ENCODE results near the gene PRMT9. TPM values are rescaled to one million over a fixed set of nuclear protein-coding genes. Genes with fewer than 3 reads are reported as not detected.

The PRMT9 gene
- total and polyA plus RNA-seq, 2 experiments from 2014 or later: 6.0 to 8.6 TPM

GRCh38 chr4:147610686-147611085, 73.3 kb downstream of the PRMT9 start:
- Histone ChIP-seq H3K36me3 (ENCODE audit: low read depth) (no peaks in the 10 kb centered on the region), H3K9me2 (ENCODE audit: insufficient read depth) (no peaks in the 10 kb centered on the region), H3K9ac (no peak overlapping the region), H3K4me1 (ENCODE audit: insufficient read depth) (no peaks in the 10 kb centered on the region; the same call in 1 of the 2 replicates), H3K4me3 (no peak overlapping the region), H2AFZ (no peak overlapping the region), H4K20me1 (ENCODE audit: insufficient read depth) (no peaks in the 10 kb centered on the region), H3K4me2 (ENCODE audit: unreplicated experiment) (no peak overlapping the region), H3F3A (ENCODE audit: insufficient read depth) (peaks cover 6% of the 10 kb centered on the region; the same call in 1 of the 2 replicates), H3K79me2 (ENCODE audit: insufficient read depth) (no peaks in the 10 kb centered on the region), H3K27ac (no peak overlapping the region), H3K9me3 (ENCODE audit: low read depth) (no peaks in the 10 kb centered on the region), H3K27me3 (replicated peaks; ENCODE audit: insufficient read depth) (no peaks in the 10 kb centered on the region)
- in situ Hi-C loops (cut with MboI): no loop called here
- no peak for TF ChIP-seq EZH2phosphoT487 (IDR thresholded peaks at IDR 0.05; ENCODE audit: insufficient read depth, low read depth)
- TF ChIP-seq EZH2 (IDR thresholded peaks at IDR 0.05; ENCODE audit: insufficient read depth, poor library complexity, severe bottlenecking): no peak
- 3 to 9% methylated on average over 1 of the region's 1 CpG for WGBS, 2 experiments (ENCODE audit: low coverage in 1 of 2, low lambda C conversion rate in 2 of 2, missing lambda C conversion rate in 2 of 2)
- DNase-seq: peak; percentile 11

- Histone ChIP-seq H3K9ac (no peak overlapping the region), H3K79me2 (ENCODE audit: insufficient read depth) (no peaks in the 10 kb centered on the region), H3K4me3 (no peak overlapping the region), H3K27ac (no peak overlapping the region), H2AFZ (no peak overlapping the region), H3K36me3 (ENCODE audit: low read depth) (no peaks in the 10 kb centered on the region), H3F3A (ENCODE audit: insufficient read depth) (peaks cover 6% of the 10 kb centered on the region; the same call in 1 of the 2 replicates), H3K4me1 (ENCODE audit: insufficient read depth) (no peaks in the 10 kb centered on the region; the same call in 1 of the 2 replicates), H3K9me2 (ENCODE audit: insufficient read depth) (no peaks in the 10 kb centered on the region), H3K27me3 (replicated peaks; ENCODE audit: insufficient read depth) (no peaks in the 10 kb centered on the region), H3K9me3 (ENCODE audit: low read depth) (no peaks in the 10 kb centered on the region), H4K20me1 (ENCODE audit: insufficient read depth) (no peaks in the 10 kb centered on the region), H3K4me2 (ENCODE audit: unreplicated experiment) (no peak overlapping the region)
- TF ChIP-seq EZH2 (IDR thresholded peaks at IDR 0.05; ENCODE audit: insufficient read depth, poor library complexity, severe bottlenecking): no peak
- no peak for TF ChIP-seq EZH2phosphoT487 (IDR thresholded peaks at IDR 0.05; ENCODE audit: insufficient read depth, low read depth)
- WGBS, 2 experiments (ENCODE audit: low coverage in 1 of 2, low lambda C conversion rate in 2 of 2, missing lambda C conversion rate in 2 of 2): 41 to 59% methylated on average over 1 of the region's 1 CpG
- DNase-seq: no peak
- in situ Hi-C loops (cut with MboI): no loop called here
These were observed 76.5 kb downstream of the PRMT9 start for GRCh38 chr4:147607471-147607870.

- H3K4me3 ChIP-seq: no peak overlapping the region
- no peak overlapping the region for H3K4me2 ChIP-seq (ENCODE audit: unreplicated experiment)
- H2AFZ ChIP-seq: no peak overlapping the region
- H3K79me2 ChIP-seq (ENCODE audit: insufficient read depth): no peaks in the 10 kb centered on the region
- H3K36me3 ChIP-seq (ENCODE audit: low read depth): no peaks in the 10 kb centered on the region
- TF ChIP-seq EZH2 (IDR thresholded peaks at IDR 0.05; ENCODE audit: insufficient read depth, poor library complexity, severe bottlenecking) (no peak), EZH2phosphoT487 (IDR thresholded peaks at IDR 0.05; ENCODE audit: insufficient read depth, low read depth) (no peak)
- no peak for DNase-seq
- no peaks in the 10 kb centered on the region for H3K9me3 ChIP-seq (ENCODE audit: low read depth)
- no peaks in the 10 kb centered on the region; the same call in 1 of the 2 replicates for H3K4me1 ChIP-seq (ENCODE audit: insufficient read depth)
- H3K27ac ChIP-seq: no peak overlapping the region
- in situ Hi-C loops (cut with MboI): no loop called here
- no peaks in the 10 kb centered on the region for H4K20me1 ChIP-seq (ENCODE audit: insufficient read depth)
- no peaks in the 10 kb centered on the region for H3K9me2 ChIP-seq (ENCODE audit: insufficient read depth)
- no peak overlapping the region for H3K9ac ChIP-seq
- no peaks in the 10 kb centered on the region for H3F3A ChIP-seq (ENCODE audit: insufficient read depth)
- H3K27me3 ChIP-seq (replicated peaks; ENCODE audit: insufficient read depth): no peaks in the 10 kb centered on the region
These were observed 78.5 kb downstream of the PRMT9 start for GRCh38 chr4:147605499-147605898.

GRCh38 chr4:147599769-147600168, 84.2 kb downstream of the PRMT9 start:
- Histone ChIP-seq H3K36me3 (ENCODE audit: low read depth) (no peaks in the 10 kb centered on the region), H3K4me2 (ENCODE audit: unreplicated experiment) (peak overlapping the region; percentile 37), H3K79me2 (ENCODE audit: insufficient read depth) (no peaks in the 10 kb centered on the region), H2AFZ (peak overlapping the region; percentile 74), H3K9ac (0 out of 2 replicates have a peak overlapping the region, but pooled peaks have one; percentile 15), H3F3A (ENCODE audit: insufficient read depth) (peaks cover 12% of the 10 kb centered on the region; the same call in 1 of the 2 replicates), H3K9me3 (ENCODE audit: low read depth) (no peaks in the 10 kb centered on the region), H3K27me3 (replicated peaks; ENCODE audit: insufficient read depth) (no peaks in the 10 kb centered on the region), H3K9me2 (ENCODE audit: insufficient read depth) (no peaks in the 10 kb centered on the region), H4K20me1 (ENCODE audit: insufficient read depth) (no peaks in the 10 kb centered on the region), H3K27ac (peak overlapping the region; percentile 45), H3K4me3 (no peak overlapping the region), H3K4me1 (ENCODE audit: insufficient read depth) (peaks cover 25% of the 10 kb centered on the region)
- peak; percentile 63 for DNase-seq
- TF ChIP-seq EZH2phosphoT487 (IDR thresholded peaks at IDR 0.05; ENCODE audit: insufficient read depth, low read depth) (no peak), EZH2 (IDR thresholded peaks at IDR 0.05; ENCODE audit: insufficient read depth, poor library complexity, severe bottlenecking) (no peak)
- in situ Hi-C loops (cut with MboI): loop anchor here (10.0 kb wide), 1 partner anchor 435 kb away; no protein-coding TSS in a partner anchor
- 43 to 47% methylated on average over 3 of the region's 3 CpGs for WGBS, 2 experiments (ENCODE audit: low coverage in 1 of 2, low lambda C conversion rate in 2 of 2, missing lambda C conversion rate in 2 of 2)
